COLO829 (cell line): ENCODE results near the gene STK32C.

Source experiments
- DNase-seq: peaks from one replicate; pipeline ENCODE4 v3.0.0; 2012; ENCODE audit warnings: low spot score

Gene STK32C

DNA sequence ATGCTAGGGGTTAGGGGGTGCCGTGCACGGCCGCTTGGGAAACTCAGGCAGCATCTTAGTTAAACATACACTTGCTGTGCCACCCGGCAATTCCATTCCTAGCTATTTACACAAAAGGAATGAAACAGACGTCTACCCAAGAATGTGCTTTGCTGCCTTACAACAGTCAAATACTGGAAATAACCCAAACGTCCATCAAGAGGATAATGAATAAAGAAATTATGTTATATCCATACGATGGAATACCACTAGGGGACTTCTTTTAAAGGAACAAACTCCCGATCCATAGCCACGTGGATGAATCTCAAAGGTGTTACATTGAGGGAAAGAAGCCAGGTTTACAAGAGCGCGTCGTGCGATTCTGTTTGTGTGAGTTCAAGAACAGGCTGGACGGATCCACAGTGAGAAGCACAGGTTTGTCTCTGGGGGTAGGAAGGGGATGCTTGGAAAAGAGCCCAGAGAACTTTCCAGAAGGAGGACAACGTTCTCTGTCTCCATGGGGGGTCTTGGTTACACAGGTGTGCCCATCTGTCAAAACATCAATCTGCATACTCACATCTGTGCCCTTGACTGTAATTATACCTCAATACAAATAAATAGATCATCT, 41.8 kb downstream of the STK32C start:
- no peak for DNase-seq

DNA sequence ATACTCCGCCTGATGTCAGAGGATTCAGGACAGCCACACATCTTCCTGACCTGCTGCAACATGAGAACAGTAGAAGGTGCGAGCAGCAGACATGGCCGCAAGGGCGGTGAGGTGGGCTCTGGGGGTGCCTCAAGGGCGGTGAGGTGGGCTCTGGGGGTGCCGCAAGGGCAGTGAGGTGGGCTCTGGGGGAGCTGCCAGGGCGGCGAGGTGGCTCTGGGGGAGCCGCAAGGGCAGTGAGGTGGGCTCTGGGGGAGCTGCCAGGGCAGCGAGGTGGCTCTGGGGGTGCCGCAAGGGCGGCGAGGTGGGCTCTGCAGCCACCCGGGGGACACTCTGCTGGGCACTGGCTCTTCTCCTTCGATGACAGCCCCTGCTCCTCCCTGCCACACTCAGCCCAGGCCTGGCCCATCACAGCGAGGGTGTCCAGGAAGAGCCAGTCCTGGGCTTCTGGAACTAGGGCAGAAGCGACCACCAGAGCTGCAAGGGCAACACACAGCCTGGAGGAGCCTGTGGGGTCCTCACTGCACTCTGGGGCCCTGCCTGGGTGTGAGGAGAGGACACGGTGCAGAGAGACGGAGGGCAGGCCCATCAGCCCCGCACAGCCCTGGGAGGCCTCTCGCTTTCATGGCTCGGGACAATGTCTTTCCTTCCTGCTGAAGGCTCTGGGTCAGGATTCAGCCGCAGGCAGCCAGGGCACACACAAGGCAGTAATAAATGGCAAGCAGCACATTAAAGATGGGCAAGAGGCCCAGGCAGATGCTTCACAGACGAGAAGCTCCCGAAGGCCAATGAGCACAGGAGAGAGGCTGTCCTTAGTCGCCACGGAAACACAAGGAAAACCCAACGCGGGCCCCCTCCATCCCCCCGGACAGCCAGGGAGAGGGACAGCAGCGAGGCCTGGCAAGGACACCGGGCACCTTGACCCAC, 42.5 kb downstream of the STK32C start:
- DNase-seq, result no peak

DNA sequence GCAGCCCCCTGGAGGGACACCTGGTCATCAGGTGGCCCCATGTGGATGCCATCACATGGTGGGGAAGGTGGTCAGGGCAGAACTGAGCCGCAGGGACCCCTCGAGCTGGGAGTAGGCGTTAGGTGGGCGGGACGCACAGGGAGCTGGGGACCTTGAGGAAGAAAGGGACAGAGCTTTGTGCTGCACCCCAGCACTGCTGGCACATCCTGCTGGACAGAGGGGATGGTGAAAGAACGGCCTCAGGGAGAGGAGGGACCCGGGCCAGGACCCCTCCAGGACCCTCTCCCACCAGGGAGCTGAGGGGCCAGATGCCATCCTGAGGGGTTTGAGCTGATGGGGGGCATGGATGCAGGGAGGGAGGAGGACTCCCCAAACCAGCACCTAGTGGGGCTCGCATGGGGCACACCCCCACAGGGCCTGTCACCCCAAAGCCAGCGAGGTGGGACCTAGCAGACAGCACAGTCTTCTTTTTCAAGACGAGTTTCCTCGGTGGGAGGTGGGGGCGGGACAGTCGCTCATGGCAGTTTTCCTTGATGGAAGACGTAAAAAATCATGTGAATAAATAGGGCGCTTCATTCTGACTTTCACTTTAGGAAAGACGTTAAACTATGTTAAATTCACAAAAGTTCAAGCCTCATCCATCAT, 43.3 kb downstream of the STK32C start:
- no peak for DNase-seq

DNA sequence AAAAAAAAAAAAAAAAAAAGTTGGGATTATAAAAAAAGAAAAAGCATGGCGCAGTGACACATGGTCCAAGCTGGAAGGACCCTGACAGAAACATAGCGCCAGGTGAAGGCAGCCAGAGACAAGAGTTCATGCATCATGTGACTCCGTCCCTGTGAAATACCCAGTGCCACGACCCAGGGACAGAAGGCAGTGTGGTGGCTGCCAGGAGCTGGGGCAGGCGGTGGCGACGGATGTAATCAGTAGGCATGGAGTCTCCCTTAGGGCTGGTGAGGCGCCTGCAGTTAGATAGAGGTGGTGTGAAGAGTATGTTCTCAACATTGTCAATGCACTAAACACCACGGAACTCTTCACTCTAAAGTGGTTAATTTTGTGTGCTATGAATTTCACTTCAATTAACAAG, 43.9 kb downstream of the STK32C start:
- no peak for DNase-seq

GRCh38 chr10:132259702-132260482, 47.9 kb downstream of the STK32C start:
- DNase-seq, result no peak

DNA sequence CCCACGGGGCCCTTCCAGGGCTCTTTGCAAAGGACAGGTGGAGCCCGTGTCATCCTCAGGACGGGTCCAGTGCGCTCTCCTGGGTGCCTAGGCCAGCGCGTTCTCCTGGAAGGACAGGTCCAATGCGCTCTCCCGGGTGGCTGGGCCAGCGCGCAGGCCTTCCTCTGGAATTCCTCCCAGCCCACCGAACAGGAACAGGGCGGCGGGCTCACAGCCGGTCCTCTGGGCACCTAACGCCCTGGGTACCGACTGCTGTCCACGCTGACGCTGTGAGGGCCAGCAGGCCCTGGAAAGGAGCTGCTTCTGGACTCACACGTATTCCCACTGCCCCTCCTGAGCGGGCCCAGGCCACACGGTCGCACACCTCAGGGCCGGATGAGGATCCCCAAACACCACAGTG, 49.3 kb downstream of the STK32C start:
- no peak for DNase-seq

DNA sequence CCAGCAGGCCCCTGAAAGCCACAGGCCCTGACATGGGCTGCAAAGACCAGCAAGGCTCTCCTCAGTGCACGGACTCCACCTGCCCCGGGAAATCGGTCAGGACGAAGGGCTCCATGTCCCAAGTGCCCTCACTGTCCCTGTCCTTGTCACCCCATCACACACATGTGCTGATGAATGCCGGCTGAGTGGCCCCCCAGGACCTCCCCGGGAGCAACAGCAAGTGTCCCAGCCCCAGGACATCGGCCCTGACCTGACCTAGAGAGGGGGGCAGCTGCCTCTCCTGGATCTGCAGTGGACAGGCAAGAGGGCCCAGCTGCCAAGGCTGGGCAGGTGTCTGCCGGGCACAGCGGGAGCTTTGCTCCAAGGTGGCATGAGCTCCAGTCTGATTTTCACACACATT, 49.8 kb downstream of the STK32C start:
- no peak for DNase-seq

- peak; percentile 31 for DNase-seq
These were observed 50.5 kb downstream of the STK32C start for GRCh38 chr10:132257271-132257670.

DNA sequence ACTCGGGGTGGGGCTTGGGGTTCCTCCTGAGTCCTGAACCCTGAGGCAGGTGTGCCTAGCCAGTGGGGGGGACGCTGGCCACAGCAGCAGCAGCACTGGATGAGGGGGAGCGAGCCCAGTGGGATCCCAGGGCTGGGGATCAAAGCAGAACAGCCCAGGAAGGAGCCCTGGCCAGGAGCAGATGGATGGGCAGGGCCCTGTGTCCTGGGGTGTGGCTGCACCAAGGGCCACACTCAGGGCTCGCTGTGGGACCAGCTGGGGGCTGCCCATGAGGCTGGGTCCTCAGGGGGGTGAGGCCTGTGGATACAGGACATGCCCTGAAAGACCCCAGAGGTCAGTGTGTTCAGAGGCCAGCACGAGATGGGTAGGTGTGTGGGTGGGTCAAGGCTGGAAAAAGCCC, 50.9 kb downstream of the STK32C start:
- DNase-seq, result no peak

DNA sequence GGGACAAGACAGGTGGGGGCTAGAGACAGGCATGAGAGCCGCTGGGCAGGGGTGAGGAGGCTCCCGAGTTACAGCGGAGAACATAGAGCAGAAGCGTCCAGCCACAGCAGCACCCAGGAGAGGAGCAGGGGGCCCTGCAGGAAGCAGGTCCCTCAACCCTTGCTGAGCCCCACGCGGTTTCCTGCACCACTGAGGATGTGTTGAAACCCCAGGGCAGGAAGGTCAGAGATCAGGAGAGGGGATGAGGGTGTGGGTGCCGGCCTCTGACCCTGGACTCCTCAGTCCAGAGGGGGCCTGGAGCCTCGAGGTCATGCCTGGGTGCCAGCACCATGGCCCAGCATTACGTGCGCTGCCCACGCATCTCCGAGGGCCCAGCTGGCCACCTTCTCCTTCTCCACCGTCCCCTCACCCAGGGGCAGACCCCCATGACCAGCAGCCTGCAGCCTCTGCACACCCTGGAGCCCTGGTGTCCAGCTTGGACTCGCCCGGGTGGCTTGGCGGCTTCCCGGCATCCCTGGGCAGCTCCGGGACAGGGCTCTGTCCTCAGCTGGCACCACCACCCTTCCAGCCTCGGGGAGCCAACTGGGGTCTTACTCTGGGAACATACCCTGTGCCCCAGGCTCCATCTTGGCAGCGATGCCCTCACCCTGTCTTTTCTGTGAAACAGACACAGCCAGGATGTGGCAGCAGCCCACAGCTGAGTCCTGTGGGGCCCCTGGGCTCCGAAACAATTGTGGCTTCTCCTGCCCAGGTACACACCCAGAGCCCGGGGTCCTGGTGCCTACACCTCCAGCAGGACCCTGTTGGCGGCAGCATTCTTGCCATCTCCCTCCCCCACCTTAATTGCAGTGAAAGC, 52.0 kb downstream of the STK32C start:
- no peak for DNase-seq

DNA sequence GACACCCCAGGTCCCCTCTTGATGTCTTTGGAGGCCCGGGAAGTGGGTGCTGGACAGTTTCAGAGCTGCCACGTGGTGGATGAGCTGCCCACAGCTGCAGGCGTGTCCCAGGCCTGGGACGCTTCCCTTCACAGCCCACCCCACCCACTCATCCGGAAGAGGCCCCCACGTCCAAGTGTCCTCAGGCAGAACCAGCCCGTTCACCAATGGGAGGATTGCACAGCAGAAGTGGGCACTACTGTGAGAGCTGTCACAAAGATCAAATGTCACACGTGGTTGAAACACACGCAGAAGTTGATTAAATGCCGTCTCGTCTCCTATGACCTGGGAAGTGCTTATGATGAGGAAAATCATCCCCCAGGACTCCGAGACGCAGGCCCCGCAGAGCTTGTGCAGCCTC, 52.9 kb downstream of the STK32C start:
- no peak for DNase-seq

GRCh38 chr10:132253092-132253687, 54.6 kb downstream of the STK32C start:
- DNase-seq, result no peak

- DNase-seq, result no peak
These were observed 55.3 kb downstream of the STK32C start for GRCh38 chr10:132252412-132252811.

GRCh38 chr10:132251928-132252327, 55.8 kb downstream of the STK32C start:
- DNase-seq, result no peak

- DNase-seq, result no peak
These were observed 57.0 kb downstream of the STK32C start for GRCh38 chr10:132250481-132251475.

DNA sequence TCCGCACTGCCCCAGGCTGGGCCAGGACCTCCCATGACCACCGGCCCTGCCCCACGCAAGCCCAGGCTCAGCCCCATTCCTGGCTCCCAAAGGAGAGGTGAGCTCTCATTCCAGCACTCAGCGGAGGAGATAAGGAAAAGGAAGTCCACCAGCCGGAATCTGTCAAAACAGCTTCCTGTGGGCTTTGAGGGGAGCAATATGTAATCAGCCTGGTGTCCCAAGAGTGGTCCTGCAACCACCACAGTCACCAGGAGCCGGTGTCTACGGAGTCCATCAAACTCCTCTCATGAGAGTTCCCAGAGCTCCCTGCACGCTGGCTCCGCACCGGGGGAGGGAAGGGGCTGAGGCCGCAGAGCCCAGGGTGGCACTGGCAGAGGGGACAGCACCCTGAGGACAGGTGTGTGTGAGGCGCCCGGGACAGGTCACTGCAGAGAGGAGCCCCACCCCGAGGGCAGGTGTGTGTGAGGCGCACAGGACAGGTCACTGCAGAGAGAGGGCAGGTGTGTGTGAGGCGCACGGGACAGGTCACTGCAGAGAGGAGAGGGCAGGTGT, 57.9 kb downstream of the STK32C start:
- DNase-seq, result no peak

DNA sequence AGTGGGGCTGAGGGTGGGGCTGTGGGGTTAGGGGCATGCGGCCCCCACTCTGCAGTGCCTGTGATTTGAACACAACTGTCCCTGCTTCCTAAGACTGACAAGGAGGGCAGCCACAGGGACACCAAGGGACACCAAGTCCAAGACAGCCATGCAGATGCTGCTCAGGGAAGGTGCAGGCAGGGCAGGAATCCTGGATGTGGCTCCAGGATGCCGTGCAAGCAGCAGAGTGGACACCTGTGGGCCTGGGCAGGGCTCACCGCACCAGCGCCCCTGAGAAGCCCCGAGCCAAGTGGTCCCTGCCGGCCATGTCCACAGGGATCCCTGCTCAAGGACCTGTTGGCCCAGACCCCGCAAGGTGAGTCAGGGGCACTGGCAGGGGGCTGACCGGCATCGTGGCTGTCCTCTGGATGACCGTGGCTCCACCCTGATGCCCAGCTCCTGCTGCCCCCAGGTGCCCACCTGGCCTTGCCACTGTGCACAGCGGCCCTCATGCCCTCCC, 58.5 kb downstream of the STK32C start:
- DNase-seq, result no peak

DNA sequence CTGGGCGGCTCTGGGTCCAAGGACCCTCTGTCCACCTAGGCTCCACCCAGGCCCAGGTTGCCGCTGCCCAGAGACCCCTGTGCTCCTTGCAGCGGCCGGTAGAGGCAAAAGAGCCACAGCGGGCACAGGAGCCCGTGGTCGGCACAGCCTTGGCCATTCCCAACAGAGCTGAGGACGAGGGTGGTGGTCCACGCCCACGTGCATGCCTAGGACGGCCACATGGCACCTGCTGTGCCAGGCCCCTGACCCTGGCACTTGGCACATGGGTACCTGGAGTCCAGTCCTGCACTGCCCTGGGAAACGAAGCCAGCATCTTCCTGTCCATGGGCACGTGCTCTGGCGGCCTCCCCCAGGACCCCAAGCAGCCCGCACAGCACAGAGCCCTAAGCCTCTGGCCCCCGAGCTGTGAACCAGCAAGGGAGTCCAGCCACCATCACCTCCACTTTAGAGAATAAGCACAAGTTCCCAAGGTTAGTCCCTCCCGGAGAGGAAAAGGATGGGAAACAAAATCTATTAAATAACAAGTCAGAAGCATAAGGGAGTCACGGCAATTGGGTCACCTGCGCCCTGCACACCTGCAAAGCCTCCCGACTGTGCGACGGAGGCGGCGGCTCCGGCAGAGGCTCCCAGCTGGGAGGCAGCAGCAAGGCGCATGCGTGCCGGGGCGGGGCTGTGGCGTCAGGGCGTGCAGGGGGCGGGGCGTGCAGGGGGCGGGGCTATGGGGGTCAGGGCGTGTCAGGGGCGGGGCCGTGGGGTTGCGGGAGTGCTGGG, 59.1 kb downstream of the STK32C start:
- DNase-seq, result peak; percentile 59
